ENCODE measurements around the gene HINT2. TPM values are rescaled to one million over a fixed set of nuclear protein-coding genes. Genes with fewer than 3 reads are reported as not detected.

HINT2 gene
- total and polyA plus RNA-seq, 2 donors (not counting 1 experiment from before 2014, with no cell fraction given), result 31.9 to 33.6 TPM

DNA sequence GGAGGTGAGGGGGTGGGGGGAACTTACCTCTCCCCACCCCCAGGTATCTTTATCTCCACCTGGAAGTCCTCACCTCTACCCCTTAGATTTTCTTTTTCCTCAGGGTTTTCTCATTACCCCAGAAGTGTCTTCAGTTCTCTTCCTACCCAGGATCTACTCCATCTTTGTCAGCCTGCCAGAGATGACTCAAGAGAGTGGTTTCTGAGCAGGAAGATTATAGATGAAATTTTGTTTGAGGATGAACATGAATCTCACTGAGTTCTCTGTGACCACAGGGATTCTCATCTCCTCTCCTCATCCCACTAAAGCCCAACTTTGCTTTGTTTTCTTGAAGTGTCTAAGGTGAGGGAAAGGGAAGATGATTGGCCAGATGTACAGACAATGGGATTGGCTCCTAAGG, 5.2 kb upstream of the HINT2 start:
- Histone ChIP-seq H3K9ac (ENCODE audit: low read length) (no peak overlapping the region), H3K4me3 (ENCODE audit: control extremely low read depth in 1 of 5, extremely low read depth in 1 of 5, insufficient read depth in 1 of 5, low read depth in 2 of 5, low read length in 4 of 5) (no peak overlapping the region), H3K27ac (ENCODE audit: low read length in 2 of 2) (no peak overlapping the region), H3K4me2 (replicated peaks; ENCODE audit: low read depth, low read length, poor library complexity, severe bottlenecking) (no peak overlapping the region), H2AFZ (ENCODE audit: insufficient read depth, low read depth, low read length, poor library complexity, severe bottlenecking) (no peak overlapping the region), H3K27me3 (replicated peaks in 1 of 4; ENCODE audit: control extremely low read depth in 1 of 4, control insufficient read depth in 3 of 4, insufficient read depth in 4 of 4, low read length in 3 of 4) (no peaks in the 10 kb centered on the region), H3K79me2 (ENCODE audit: control insufficient read depth, insufficient read depth, low read length) (no peaks in the 10 kb centered on the region), H3K4me1 (ENCODE audit: control insufficient read depth in 2 of 2, insufficient read depth in 2 of 2, low read length in 2 of 2) (no peaks in the 10 kb centered on the region), H3K9me3 (ENCODE audit: control extremely low read depth in 1 of 3, control insufficient read depth in 2 of 3, insufficient read depth in 1 of 3, low read length in 2 of 3) (no peaks in the 10 kb centered on the region), H4K20me1 (ENCODE audit: control insufficient read depth, insufficient read depth, low read length, poor library complexity, severe bottlenecking) (no peaks in the 10 kb centered on the region), H3K36me3 (replicated peaks in 1 of 2; ENCODE audit: control extremely low read depth in 1 of 2, control insufficient read depth in 1 of 2, extremely low read depth in 1 of 2, insufficient read depth in 2 of 2, low read length in 1 of 2) (no peaks in the 10 kb centered on the region)
- no peak overlapping the region for H3K4me3 Mint-ChIP-seq
- ChIA-PET CTCF (interaction anchor here (1.3 to 2.6 kb wide), 3 partner anchors 8 to 62 kb away, joined by 3 to 10 read pairs (median 9); partner anchors contain the start of gene SPAG8), POLR2A (no interaction called here)
- intact Hi-C loops (cut with micrococcal nuclease), result no loop called here
- H3K27me3 Mint-ChIP-seq, result no peaks in the 10 kb centered on the region
- ATAC-seq (ENCODE audit: low read depth) (no peak), DNase-seq (no peak)
- H3K4me1 Mint-ChIP-seq, result peaks cover 4% of the 10 kb centered on the region
- no peaks in the 10 kb centered on the region for H3K9me3 Mint-ChIP-seq (ENCODE audit: insufficient read depth)
- TF ChIP-seq, protein P1, sequence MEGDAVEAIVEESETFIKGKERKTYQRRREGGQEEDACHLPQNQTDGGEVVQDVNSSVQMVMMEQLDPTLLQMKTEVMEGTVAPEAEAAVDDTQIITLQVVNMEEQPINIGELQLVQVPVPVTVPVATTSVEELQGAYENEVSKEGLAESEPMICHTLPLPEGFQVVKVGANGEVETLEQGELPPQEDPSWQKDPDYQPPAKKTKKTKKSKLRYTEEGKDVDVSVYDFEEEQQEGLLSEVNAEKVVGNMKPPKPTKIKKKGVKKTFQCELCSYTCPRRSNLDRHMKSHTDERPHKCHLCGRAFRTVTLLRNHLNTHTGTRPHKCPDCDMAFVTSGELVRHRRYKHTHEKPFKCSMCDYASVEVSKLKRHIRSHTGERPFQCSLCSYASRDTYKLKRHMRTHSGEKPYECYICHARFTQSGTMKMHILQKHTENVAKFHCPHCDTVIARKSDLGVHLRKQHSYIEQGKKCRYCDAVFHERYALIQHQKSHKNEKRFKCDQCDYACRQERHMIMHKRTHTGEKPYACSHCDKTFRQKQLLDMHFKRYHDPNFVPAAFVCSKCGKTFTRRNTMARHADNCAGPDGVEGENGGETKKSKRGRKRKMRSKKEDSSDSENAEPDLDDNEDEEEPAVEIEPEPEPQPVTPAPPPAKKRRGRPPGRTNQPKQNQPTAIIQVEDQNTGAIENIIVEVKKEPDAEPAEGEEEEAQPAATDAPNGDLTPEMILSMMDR (IDR thresholded peaks at IDR 0.05), result no peak
- no peak for TF ChIP-seq EZH2 (IDR thresholded peaks at IDR 0.05; ENCODE audit: borderline replicate concordance, insufficient read depth, low read depth, low read length, poor library complexity, severe bottlenecking)
- H3K27ac Mint-ChIP-seq, result no peak overlapping the region

DNA sequence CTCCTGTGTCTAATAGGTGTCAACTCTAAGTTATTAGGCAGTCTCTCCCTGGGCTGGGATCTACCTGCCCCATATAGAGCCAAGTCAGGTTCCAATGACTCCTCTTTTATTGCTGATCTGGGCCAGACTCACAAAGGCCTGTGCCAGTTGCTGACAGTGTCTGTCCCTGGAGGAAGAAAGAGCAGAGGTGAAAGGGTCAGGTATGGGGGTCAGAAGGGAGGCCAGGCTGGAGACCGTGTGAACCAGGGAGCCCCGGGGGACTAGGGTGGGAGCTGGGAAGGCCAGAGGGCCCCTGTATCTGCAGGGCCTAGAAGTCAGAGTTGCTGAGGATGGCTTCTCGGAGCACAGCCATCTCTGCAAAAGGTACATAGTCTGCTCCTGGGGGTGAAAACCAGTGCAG, 3.5 kb upstream of the HINT2 start:
- H3K79me2 ChIP-seq (ENCODE audit: control insufficient read depth, insufficient read depth, low read length), result no peaks in the 10 kb centered on the region
- H3K27ac Mint-ChIP-seq, result no peak overlapping the region
- H3K27me3 ChIP-seq (replicated peaks in 1 of 4; ENCODE audit: control extremely low read depth in 1 of 4, control insufficient read depth in 3 of 4, insufficient read depth in 4 of 4, low read length in 3 of 4), result no peaks in the 10 kb centered on the region
- H4K20me1 ChIP-seq (ENCODE audit: control insufficient read depth, insufficient read depth, low read length, poor library complexity, severe bottlenecking), result no peaks in the 10 kb centered on the region
- no peak overlapping the region for H3K9ac ChIP-seq (ENCODE audit: low read length)
- H3K36me3 ChIP-seq (replicated peaks in 1 of 2; ENCODE audit: control extremely low read depth in 1 of 2, control insufficient read depth in 1 of 2, extremely low read depth in 1 of 2, insufficient read depth in 2 of 2, low read length in 1 of 2), result no peaks in the 10 kb centered on the region
- H3K9me3 Mint-ChIP-seq (ENCODE audit: insufficient read depth), result no peaks in the 10 kb centered on the region
- intact Hi-C loops (cut with micrococcal nuclease), result no loop called here
- ChIA-PET POLR2A (no interaction called here), CTCF (no interaction called here)
- H3K4me2 ChIP-seq (replicated peaks; ENCODE audit: low read depth, low read length, poor library complexity, severe bottlenecking), result no peak overlapping the region
- DNase-seq, result no peak
- H3K9me3 ChIP-seq (ENCODE audit: control extremely low read depth in 1 of 3, control insufficient read depth in 2 of 3, insufficient read depth in 1 of 3, low read length in 2 of 3), result no peaks in the 10 kb centered on the region
- no peak overlapping the region for H2AFZ ChIP-seq (ENCODE audit: insufficient read depth, low read depth, low read length, poor library complexity, severe bottlenecking)
- peaks cover 11% of the 10 kb centered on the region for H3K4me1 Mint-ChIP-seq
- peaks cover 10 to 12% of the 10 kb centered on the region in 2 donors for H3K4me1 ChIP-seq (ENCODE audit: control insufficient read depth in 2 of 2, insufficient read depth in 2 of 2, low read length in 2 of 2)
- H3K4me3 Mint-ChIP-seq, result no peak overlapping the region
- H3K4me3 ChIP-seq (ENCODE audit: control extremely low read depth in 1 of 5, extremely low read depth in 1 of 5, insufficient read depth in 1 of 5, low read depth in 2 of 5, low read length in 4 of 5), result no peak overlapping the region
- H3K27me3 Mint-ChIP-seq, result no peaks in the 10 kb centered on the region
- no peak overlapping the region for H3K27ac ChIP-seq (ENCODE audit: low read length in 2 of 2)
- WGBS (ENCODE audit: insufficient coverage), result 87% methylated on average over 3 of the region's 3 CpGs
- no peak for TF ChIP-seq EZH2 (IDR thresholded peaks at IDR 0.05; ENCODE audit: borderline replicate concordance, insufficient read depth, low read depth, low read length, poor library complexity, severe bottlenecking)
- TF ChIP-seq, protein P1 (IDR thresholded peaks at IDR 0.05), result no peak
- no peak for ATAC-seq (ENCODE audit: low read depth)

Data from B cell (primary cell).